ENCODE measurements around the gene RMI2. TPM values are rescaled to one million over a fixed set of nuclear protein-coding genes. Genes with fewer than 3 reads are reported as not detected.

Gene RMI2
- polyA plus RNA-seq, 1 donor (not counting 4 experiments of a cell fraction or from before 2014, with no cell fraction given) = 6.8 TPM

- FAIRE-seq (no peak), DNase-seq (ENCODE audit: low read depth, low spot score) (no peak)
- no peaks in the 10 kb centered on the region for H3K9me3 ChIP-seq (ENCODE audit: control insufficient read depth, low read depth, low read length)
- H3K9me1 ChIP-seq (ENCODE audit: control insufficient read depth, extremely low read depth, insufficient read depth, low read length) = no peaks in the 10 kb centered on the region
- H2AFZ ChIP-seq (ENCODE audit: control insufficient read depth, low read length) = no peak overlapping the region
- H3K9ac ChIP-seq (ENCODE audit: control insufficient read depth, extremely low read depth, insufficient read depth, low read length) = no peak overlapping the region
- H3K36me3 ChIP-seq (ENCODE audit: control insufficient read depth in 2 of 2, extremely low read depth in 1 of 2, insufficient read depth in 2 of 2, low read length in 2 of 2) = no peaks in the 10 kb centered on the region
- dilution Hi-C loops (cut with MboI; ENCODE audit: extremely low pct_ligation_motif_present, low sequenced_read_pairs) = no loop called here
- peaks cover 2% of the 10 kb centered on the region for H3K4me1 ChIP-seq (ENCODE audit: control insufficient read depth, extremely low read depth, insufficient read depth, low read length)
- TF ChIP-seq CTCF (optimal IDR thresholded peaks at IDR 0.05 in 1 of 3, IDR thresholded peaks at IDR 0.05 in 1 of 3, conservative IDR thresholded peaks at IDR 0.05 in 1 of 3; ENCODE audit: extremely low read depth in 1 of 3, insufficient read depth in 2 of 3, low read length in 3 of 3) (no peak), EZH2 (IDR thresholded peaks at IDR 0.05; ENCODE audit: low read length) (no peak)
- H3K27ac ChIP-seq (ENCODE audit: control insufficient read depth, insufficient read depth, low read length) = no peak overlapping the region
- H4K20me1 ChIP-seq (ENCODE audit: control insufficient read depth, extremely low read depth, insufficient read depth, low read length) = no peaks in the 10 kb centered on the region
- no peak overlapping the region for H3K4me3 ChIP-seq (ENCODE audit: control insufficient read depth in 2 of 3, extremely low read depth in 1 of 3, insufficient read depth in 2 of 3, low read depth in 1 of 3, low read length in 3 of 3)
- no peak overlapping the region for H3K4me2 ChIP-seq (ENCODE audit: control insufficient read depth, extremely low read depth, insufficient read depth, low read depth, low read length)
- no peaks in the 10 kb centered on the region for H3K79me2 ChIP-seq (ENCODE audit: control insufficient read depth, insufficient read depth, low read length)
- peaks cover 4% of the 10 kb centered on the region for H3K27me3 ChIP-seq (ENCODE audit: control insufficient read depth, extremely low read depth, insufficient read depth, low read length)
Observed at GRCh38 chr16:11399261-11399831, 54.1 kb downstream of the RMI2 start.

DNA sequence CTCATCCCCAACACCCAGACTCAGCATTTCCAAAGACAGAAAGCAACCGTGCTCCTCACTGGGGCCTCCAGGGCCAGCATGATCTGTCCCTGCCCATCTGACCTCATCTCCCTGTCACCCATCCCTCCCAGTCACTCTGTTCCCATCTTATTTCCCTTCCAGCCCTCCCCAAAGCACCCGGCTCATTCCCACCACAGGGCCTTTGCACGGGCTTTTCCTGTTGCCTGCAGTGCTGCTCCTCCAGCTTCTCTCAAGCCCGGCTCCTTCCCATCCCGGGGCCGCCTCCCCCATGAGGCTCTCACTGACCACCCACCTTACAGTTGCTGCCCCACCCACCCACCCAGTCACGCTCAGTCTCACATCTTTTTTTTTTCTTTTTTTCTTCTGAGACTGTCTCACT lies 54.8 kb downstream of the RMI2 start:
- dilution Hi-C loops (cut with MboI; ENCODE audit: extremely low pct_ligation_motif_present, low sequenced_read_pairs) = no loop called here
- no peak for TF ChIP-seq CTCF (optimal IDR thresholded peaks at IDR 0.05 in 1 of 3, IDR thresholded peaks at IDR 0.05 in 1 of 3, conservative IDR thresholded peaks at IDR 0.05 in 1 of 3; ENCODE audit: extremely low read depth in 1 of 3, insufficient read depth in 2 of 3, low read length in 3 of 3)
- TF ChIP-seq EZH2 (IDR thresholded peaks at IDR 0.05; ENCODE audit: low read length) = no peak

More for the DNA sequence above, 54.8 kb downstream of the RMI2 start:
- DNase-seq (ENCODE audit: low read depth, low spot score) (no peak), FAIRE-seq (no peak)
- Histone ChIP-seq H3K4me1 (ENCODE audit: control insufficient read depth, extremely low read depth, insufficient read depth, low read length) (peaks cover under 1% of the 10 kb centered on the region), H4K20me1 (ENCODE audit: control insufficient read depth, extremely low read depth, insufficient read depth, low read length) (no peaks in the 10 kb centered on the region), H3K79me2 (ENCODE audit: control insufficient read depth, insufficient read depth, low read length) (no peaks in the 10 kb centered on the region), H3K9ac (ENCODE audit: control insufficient read depth, extremely low read depth, insufficient read depth, low read length) (no peak overlapping the region), H3K27me3 (ENCODE audit: control insufficient read depth, extremely low read depth, insufficient read depth, low read length) (peaks cover 6% of the 10 kb centered on the region), H3K4me2 (ENCODE audit: control insufficient read depth, extremely low read depth, insufficient read depth, low read depth, low read length) (no peak overlapping the region), H3K4me3 (ENCODE audit: control insufficient read depth in 2 of 3, extremely low read depth in 1 of 3, insufficient read depth in 2 of 3, low read depth in 1 of 3, low read length in 3 of 3) (no peak overlapping the region), H2AFZ (ENCODE audit: control insufficient read depth, low read length) (no peak overlapping the region), H3K9me1 (ENCODE audit: control insufficient read depth, extremely low read depth, insufficient read depth, low read length) (no peaks in the 10 kb centered on the region), H3K36me3 (ENCODE audit: control insufficient read depth in 2 of 2, extremely low read depth in 1 of 2, insufficient read depth in 2 of 2, low read length in 2 of 2) (no peaks in the 10 kb centered on the region), H3K27ac (ENCODE audit: control insufficient read depth, insufficient read depth, low read length) (no peak overlapping the region), H3K9me3 (ENCODE audit: control insufficient read depth, low read depth, low read length) (no peaks in the 10 kb centered on the region)

Small RNAs within 50 kb of the gene (small RNA-seq; reads per million reads assigned to genes)
- gene AC099489.2 (ENCODE audit: insufficient read length in 3 of 3, low read depth in 3 of 3, low replicate concordance in 1 of 3) (0 reads per million in 3 experiments), gene MIR548H2 (ENCODE audit: insufficient read length in 3 of 3, low read depth in 3 of 3, low replicate concordance in 1 of 3) (0 reads per million in 3 experiments), gene RF00019 (ENCODE audit: insufficient read length in 3 of 3, low read depth in 3 of 3, low replicate concordance in 1 of 3) (0 reads per million in 3 experiments)

Other genes with a start within 250 kb of the RMI2 start
- 0.98 to 2.8 TPM (median 2.4 TPM) in 3 replicates for gene SOCS1, start 89.3 kb upstream of the RMI2 start, polyA plus RNA-seq
- gene TNP2, start 76.1 kb upstream of the RMI2 start, polyA plus RNA-seq = not detected in 3 replicates
- gene PRM3, start 71.8 kb upstream of the RMI2 start, polyA plus RNA-seq = not detected in 3 replicates
- gene PRM2, start 69.0 kb upstream of the RMI2 start, polyA plus RNA-seq = not detected in 3 replicates
- gene PRM1, start 64.1 kb upstream of the RMI2 start, polyA plus RNA-seq = not detected in 3 replicates
- 56.8 to 145 TPM (median 85.4 TPM) in 3 replicates for gene LITAF, start 241.5 kb downstream of the RMI2 start, polyA plus RNA-seq